Measurements from ENCODE around the gene ZNF516.

DNA sequence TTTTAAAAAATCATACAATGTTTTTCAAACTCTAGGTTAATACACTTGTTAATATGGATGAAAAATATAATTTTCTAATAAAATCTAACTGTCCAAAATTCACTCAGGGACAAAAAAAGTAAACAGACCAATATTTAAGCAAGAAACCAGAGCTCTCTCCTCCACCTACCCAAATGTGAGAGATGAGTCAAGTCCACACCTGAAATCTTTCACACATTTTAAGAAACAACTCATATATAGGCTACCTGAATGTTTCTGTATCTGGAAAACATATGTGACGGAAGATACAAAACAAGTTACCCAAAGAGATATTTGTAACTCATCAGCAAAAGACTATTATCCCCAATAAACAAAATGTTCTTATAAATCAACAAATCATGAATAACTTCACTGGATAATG, 20.2 kb downstream of the ZNF516 start:
- TF ChIP-seq, protein P1, sequence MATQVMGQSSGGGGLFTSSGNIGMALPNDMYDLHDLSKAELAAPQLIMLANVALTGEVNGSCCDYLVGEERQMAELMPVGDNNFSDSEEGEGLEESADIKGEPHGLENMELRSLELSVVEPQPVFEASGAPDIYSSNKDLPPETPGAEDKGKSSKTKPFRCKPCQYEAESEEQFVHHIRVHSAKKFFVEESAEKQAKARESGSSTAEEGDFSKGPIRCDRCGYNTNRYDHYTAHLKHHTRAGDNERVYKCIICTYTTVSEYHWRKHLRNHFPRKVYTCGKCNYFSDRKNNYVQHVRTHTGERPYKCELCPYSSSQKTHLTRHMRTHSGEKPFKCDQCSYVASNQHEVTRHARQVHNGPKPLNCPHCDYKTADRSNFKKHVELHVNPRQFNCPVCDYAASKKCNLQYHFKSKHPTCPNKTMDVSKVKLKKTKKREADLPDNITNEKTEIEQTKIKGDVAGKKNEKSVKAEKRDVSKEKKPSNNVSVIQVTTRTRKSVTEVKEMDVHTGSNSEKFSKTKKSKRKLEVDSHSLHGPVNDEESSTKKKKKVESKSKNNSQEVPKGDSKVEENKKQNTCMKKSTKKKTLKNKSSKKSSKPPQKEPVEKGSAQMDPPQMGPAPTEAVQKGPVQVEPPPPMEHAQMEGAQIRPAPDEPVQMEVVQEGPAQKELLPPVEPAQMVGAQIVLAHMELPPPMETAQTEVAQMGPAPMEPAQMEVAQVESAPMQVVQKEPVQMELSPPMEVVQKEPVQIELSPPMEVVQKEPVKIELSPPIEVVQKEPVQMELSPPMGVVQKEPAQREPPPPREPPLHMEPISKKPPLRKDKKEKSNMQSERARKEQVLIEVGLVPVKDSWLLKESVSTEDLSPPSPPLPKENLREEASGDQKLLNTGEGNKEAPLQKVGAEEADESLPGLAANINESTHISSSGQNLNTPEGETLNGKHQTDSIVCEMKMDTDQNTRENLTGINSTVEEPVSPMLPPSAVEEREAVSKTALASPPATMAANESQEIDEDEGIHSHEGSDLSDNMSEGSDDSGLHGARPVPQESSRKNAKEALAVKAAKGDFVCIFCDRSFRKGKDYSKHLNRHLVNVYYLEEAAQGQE (IDR thresholded peaks at IDR 0.05; ENCODE audit: insufficient read depth in 1 of 2, low read depth in 2 of 2, low read length in 2 of 2) = no peak
- no peak for TF ChIP-seq TAF1 (IDR thresholded peaks at IDR 0.05; ENCODE audit: borderline replicate concordance, insufficient read depth, low read length)
- no peak for TF ChIP-seq SIN3A (IDR thresholded peaks at IDR 0.05; ENCODE audit: borderline replicate concordance, insufficient read depth, low read length)
